ENCODE data around the gene HIPK1. TPM values are rescaled to one million over a fixed set of nuclear protein-coding genes. Genes with fewer than 3 reads are reported as not detected.

HIPK1 gene
- total and polyA plus RNA-seq, 10 of the 15 experiments (the other 5 are each of a cell fraction or from before 2014, with no cell fraction given), result 4.2 to 33.9 (median 11.4) TPM

DNA sequence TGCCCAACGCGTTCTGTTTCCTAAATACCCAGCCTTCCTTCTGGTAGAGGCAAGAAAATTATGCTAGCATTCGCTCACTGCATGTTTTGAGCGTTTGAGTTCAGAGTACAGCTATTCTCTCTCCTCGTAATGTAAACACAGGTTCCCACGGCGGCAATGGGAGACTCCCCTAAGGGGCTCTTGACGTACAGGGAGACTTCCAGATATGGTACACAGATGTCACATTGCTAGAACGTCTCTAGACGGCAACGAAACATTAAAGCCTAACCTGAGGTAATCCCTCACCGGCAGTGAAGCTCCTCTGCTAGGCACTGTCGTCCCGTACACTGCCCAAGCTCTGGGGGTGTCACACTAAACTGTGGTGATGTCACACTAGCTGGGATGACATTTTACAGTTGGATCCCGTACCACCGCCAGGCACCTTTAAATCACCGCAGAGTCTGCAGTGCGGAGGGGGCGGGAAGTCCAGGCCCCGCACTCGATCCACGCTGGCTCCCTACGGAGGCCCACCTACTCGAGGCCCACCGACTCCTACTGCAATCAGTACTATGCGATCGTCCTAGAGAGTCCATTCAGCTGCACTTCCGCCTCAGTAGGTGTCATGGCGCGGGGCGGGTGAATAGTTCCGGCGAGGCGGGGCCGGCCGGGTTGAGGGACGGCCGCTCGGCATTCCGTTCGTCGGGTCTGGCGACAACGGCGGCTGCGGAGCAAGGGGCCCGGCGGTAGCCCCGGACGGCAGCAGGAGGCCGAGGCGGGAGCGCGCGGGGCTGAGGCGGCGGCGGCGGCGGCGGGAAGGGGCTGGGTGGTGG, at the start of gene HIPK1 (continued):
- TF ChIP-seq, protein P1, sequence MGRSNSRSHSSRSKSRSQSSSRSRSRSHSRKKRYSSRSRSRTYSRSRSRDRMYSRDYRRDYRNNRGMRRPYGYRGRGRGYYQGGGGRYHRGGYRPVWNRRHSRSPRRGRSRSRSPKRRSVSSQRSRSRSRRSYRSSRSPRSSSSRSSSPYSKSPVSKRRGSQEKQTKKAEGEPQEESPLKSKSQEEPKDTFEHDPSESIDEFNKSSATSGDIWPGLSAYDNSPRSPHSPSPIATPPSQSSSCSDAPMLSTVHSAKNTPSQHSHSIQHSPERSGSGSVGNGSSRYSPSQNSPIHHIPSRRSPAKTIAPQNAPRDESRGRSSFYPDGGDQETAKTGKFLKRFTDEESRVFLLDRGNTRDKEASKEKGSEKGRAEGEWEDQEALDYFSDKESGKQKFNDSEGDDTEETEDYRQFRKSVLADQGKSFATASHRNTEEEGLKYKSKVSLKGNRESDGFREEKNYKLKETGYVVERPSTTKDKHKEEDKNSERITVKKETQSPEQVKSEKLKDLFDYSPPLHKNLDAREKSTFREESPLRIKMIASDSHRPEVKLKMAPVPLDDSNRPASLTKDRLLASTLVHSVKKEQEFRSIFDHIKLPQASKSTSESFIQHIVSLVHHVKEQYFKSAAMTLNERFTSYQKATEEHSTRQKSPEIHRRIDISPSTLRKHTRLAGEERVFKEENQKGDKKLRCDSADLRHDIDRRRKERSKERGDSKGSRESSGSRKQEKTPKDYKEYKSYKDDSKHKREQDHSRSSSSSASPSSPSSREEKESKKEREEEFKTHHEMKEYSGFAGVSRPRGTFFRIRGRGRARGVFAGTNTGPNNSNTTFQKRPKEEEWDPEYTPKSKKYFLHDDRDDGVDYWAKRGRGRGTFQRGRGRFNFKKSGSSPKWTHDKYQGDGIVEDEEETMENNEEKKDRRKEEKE (IDR thresholded peaks at IDR 0.05), result no peak
- TF ChIP-seq SMARCA5 (IDR thresholded peaks at IDR 0.05), result no peak
- no peak for TF ChIP-seq CEBPB (IDR thresholded peaks at IDR 0.05; ENCODE audit: borderline replicate concordance in 1 of 2, low read depth in 2 of 2, low read length in 2 of 2)
- peak; percentile 17; the same call in 1 of the 2 replicates for TF ChIP-seq MYB (IDR thresholded peaks at IDR 0.05; ENCODE audit: borderline replicate concordance, low read depth, low read length)
- 0 out of 2 replicates have a peak, but pooled peaks have one; percentile 12 for TF ChIP-seq TCF3 (IDR thresholded peaks at IDR 0.05; ENCODE audit: borderline replicate concordance, insufficient read depth, low read depth, low read length)
- no peak for TF ChIP-seq NR2F1 (conservative IDR thresholded peaks at IDR 0.05)
- TF ChIP-seq SP1 (IDR thresholded peaks at IDR 0.05; ENCODE audit: low read depth, low read length), result peak; percentile 25
- TF ChIP-seq SUZ12 (IDR thresholded peaks at IDR 0.05; ENCODE audit: unreplicated experiment), result no peak
- TF ChIP-seq CHD4 (IDR thresholded peaks at IDR 0.05), result no peak
- TF ChIP-seq PAX8 (IDR thresholded peaks at IDR 0.05), result no peak
- no peak for TF ChIP-seq KAT2A (conservative IDR thresholded peaks at IDR 0.05; ENCODE audit: control insufficient read depth, low read depth, low read length)
- no peak for TF ChIP-seq MYC (IDR thresholded peaks at IDR 0.05; ENCODE audit: insufficient read depth, insufficient read length, insufficient replicate concordance, low read length, severe bottlenecking)
- TF ChIP-seq CHD2 (IDR thresholded peaks at IDR 0.05; ENCODE audit: borderline replicate concordance, low read depth, low read length), result peak; percentile 77
- TF ChIP-seq RBBP5 (conservative IDR thresholded peaks at IDR 0.05), result 0 out of 2 replicates have a peak, but pooled peaks have one; percentile 76
- TF ChIP-seq, protein P2, sequence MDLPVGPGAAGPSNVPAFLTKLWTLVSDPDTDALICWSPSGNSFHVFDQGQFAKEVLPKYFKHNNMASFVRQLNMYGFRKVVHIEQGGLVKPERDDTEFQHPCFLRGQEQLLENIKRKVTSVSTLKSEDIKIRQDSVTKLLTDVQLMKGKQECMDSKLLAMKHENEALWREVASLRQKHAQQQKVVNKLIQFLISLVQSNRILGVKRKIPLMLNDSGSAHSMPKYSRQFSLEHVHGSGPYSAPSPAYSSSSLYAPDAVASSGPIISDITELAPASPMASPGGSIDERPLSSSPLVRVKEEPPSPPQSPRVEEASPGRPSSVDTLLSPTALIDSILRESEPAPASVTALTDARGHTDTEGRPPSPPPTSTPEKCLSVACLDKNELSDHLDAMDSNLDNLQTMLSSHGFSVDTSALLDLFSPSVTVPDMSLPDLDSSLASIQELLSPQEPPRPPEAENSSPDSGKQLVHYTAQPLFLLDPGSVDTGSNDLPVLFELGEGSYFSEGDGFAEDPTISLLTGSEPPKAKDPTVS (IDR thresholded peaks at IDR 0.05; ENCODE audit: low read depth, low read length), result 0 out of 2 replicates have a peak, but pooled peaks have one; percentile 33
- TF ChIP-seq, protein P3, sequence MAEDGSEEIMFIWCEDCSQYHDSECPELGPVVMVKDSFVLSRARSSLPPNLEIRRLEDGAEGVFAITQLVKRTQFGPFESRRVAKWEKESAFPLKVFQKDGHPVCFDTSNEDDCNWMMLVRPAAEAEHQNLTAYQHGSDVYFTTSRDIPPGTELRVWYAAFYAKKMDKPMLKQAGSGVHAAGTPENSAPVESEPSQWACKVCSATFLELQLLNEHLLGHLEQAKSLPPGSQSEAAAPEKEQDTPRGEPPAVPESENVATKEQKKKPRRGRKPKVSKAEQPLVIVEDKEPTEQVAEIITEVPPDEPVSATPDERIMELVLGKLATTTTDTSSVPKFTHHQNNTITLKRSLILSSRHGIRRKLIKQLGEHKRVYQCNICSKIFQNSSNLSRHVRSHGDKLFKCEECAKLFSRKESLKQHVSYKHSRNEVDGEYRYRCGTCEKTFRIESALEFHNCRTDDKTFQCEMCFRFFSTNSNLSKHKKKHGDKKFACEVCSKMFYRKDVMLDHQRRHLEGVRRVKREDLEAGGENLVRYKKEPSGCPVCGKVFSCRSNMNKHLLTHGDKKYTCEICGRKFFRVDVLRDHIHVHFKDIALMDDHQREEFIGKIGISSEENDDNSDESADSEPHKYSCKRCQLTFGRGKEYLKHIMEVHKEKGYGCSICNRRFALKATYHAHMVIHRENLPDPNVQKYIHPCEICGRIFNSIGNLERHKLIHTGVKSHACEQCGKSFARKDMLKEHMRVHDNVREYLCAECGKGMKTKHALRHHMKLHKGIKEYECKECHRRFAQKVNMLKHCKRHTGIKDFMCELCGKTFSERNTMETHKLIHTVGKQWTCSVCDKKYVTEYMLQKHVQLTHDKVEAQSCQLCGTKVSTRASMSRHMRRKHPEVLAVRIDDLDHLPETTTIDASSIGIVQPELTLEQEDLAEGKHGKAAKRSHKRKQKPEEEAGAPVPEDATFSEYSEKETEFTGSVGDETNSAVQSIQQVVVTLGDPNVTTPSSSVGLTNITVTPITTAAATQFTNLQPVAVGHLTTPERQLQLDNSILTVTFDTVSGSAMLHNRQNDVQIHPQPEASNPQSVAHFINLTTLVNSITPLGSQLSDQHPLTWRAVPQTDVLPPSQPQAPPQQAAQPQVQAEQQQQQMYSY (CRISPR knock-in tag; IDR thresholded peaks at IDR 0.05), result no peak
- TF ChIP-seq EGR1 (IDR thresholded peaks at IDR 0.05; ENCODE audit: borderline replicate concordance in 1 of 2, low read depth in 2 of 2, low read length in 2 of 2), result no peak; a peak in 1 of 3 replicates
- peak; percentile 49 for TF ChIP-seq RELA (IDR thresholded peaks at IDR 0.05; ENCODE audit: borderline replicate concordance, partially characterized antibody)
- no peak for TF ChIP-seq NFYB (IDR thresholded peaks at IDR 0.05; ENCODE audit: insufficient read depth, low read depth, low read length)
- TF ChIP-seq SIX5 (IDR thresholded peaks at IDR 0.05; ENCODE audit: low read depth, low read length, severe bottlenecking), result peak; percentile 64
- TF ChIP-seq CBFB (IDR thresholded peaks at IDR 0.05; ENCODE audit: low read depth), result peak; percentile 56; the same call in 1 of the 2 replicates
- no peak for TF ChIP-seq KDM1A (IDR thresholded peaks at IDR 0.05; ENCODE audit: borderline replicate concordance)

Measured in GM12878 (cell line).